Measurements from ENCODE around the gene ANXA2R.
"Not testable (repeated sequence)": the region's sequence is repeated elsewhere in the genome, so short reads cannot be mapped to it uniquely, and the experiment has no call there.

The ANXA2R gene

DNA sequence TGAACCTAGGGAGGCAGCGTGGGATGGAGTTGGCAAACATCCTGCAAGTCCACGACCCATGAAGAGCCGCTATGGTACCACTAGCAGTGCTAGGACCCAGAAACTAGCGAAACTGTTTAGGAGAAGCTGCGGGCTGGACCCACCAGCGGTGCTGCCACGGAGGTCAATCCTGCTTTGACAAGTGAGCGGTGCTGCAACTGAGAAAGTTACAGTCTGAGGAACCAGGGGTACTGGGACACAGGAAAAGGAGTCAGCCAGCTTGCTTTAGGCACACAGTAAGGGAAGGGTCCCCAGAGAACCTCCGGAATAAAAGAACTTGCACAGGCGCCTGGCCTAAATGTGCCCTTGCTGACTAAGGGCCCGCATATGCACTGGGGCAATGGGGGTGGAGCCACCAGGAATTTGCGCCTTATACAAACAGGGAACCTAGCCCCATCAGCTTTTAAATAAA, 23.6 kb upstream of the ANXA2R start:
- H3K4me3 ChIP-seq (ENCODE audit: low read depth, low read length), result no peak overlapping the region
- TF ChIP-seq, protein P1, sequence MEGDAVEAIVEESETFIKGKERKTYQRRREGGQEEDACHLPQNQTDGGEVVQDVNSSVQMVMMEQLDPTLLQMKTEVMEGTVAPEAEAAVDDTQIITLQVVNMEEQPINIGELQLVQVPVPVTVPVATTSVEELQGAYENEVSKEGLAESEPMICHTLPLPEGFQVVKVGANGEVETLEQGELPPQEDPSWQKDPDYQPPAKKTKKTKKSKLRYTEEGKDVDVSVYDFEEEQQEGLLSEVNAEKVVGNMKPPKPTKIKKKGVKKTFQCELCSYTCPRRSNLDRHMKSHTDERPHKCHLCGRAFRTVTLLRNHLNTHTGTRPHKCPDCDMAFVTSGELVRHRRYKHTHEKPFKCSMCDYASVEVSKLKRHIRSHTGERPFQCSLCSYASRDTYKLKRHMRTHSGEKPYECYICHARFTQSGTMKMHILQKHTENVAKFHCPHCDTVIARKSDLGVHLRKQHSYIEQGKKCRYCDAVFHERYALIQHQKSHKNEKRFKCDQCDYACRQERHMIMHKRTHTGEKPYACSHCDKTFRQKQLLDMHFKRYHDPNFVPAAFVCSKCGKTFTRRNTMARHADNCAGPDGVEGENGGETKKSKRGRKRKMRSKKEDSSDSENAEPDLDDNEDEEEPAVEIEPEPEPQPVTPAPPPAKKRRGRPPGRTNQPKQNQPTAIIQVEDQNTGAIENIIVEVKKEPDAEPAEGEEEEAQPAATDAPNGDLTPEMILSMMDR (IDR thresholded peaks at IDR 0.05; ENCODE audit: low read depth, low read length), result no peak

DNA sequence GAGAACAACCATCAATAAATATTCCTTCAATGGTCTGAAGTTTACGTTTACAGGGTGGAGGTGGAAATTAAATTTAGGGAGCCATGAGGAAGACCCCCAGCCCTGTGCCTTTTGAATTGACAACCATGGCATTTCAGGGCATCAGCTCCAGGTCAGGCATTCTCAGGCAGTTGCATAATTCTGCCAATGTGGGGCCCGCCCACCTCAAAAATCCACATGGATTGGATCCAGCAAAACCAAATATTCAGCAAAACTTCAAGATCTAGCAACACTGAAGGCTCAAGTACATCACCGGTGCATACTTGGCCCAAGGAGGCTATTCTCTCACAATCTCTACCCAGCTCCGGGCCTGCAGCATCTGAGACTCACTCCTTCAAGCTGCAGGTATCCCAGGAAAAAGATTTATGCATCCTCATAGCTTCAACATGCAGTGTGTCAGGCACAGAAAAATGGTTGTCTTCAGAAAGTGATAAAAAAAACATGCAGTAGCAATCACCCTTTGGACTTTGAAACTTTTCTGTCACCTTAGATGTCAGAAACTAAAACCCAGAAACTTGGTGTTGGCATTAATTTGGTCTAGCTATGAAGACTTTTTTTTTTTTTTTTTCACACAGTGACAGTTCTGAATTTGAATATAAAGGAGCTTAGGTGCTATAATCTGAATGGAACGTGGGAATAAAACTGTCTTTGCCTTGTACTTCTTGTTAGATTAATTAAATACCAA, 21.4 kb upstream of the ANXA2R start:
- H3K4me3 ChIP-seq (ENCODE audit: low read depth, low read length), result no peak overlapping the region
- TF ChIP-seq, protein P1 (IDR thresholded peaks at IDR 0.05; ENCODE audit: low read depth, low read length), result no peak

DNA sequence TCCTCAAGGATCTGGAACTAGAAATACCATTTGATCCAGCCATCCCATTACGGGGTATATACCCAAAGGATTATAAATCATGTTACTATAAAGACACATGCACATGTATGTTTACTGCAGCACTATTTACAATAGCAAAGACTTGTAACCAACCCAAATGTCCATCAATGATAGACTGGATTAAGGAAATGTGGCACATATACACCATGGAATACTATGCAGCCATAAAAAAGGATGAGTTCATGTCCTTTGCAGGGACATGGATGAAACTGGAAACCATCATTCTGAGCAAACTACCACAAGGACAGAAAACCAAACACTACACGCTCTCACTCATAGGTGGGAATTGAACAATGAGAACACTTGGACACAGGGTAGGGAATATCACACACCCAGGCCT, 19.9 kb upstream of the ANXA2R start:
- not testable (repeated sequence) for H3K4me3 ChIP-seq (ENCODE audit: low read depth, low read length)

DNA sequence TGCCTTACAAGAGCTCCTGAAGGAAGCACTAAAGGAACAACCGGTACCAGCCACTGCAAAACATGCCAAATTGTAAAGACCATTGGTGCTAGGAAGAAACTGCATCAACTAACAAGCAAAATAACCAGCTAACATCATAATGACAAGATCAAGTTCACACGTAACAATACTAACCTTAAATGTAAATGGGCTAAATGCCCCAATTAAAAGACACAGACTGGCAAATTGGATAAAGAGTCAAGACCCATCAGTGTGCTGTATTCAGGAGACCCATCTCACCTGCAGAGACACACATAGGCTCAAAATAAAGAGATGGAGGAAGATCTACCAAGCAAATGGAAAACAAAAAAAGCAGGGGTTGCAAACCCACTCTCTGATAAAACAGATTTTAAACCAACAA, 15.0 kb upstream of the ANXA2R start:
- H3K4me3 ChIP-seq (ENCODE audit: low read depth, low read length), result not testable (repeated sequence)

- TF ChIP-seq, protein P1 (IDR thresholded peaks at IDR 0.05; ENCODE audit: low read depth, low read length), result no peak
- H3K4me3 ChIP-seq (ENCODE audit: low read depth, low read length), result no peak overlapping the region
Observed at GRCh38 chr5:43051684-43052083, 11.6 kb upstream of the ANXA2R start.

DNA sequence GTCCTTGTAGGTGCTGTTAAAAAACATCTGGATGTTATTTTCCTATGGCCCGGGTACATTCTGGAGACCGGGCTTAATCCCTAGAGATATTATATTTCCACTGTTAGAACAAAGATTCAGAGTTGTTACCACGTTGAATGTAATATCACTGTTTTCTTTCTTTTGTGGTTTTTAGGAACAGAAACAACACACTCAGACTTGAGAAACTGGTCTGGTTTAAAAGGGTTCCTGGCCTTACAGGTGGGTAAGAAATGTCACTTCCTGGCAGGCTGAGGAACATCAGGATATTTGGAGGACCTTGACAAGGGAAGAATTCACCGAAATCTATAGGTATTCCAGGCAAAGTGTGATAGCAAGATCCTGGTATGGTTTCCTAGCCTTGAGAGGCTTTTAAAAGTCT, 10.3 kb upstream of the ANXA2R start:
- TF ChIP-seq, protein P1 (IDR thresholded peaks at IDR 0.05; ENCODE audit: low read depth, low read length), result no peak
- H3K4me3 ChIP-seq (ENCODE audit: low read depth, low read length), result no peak overlapping the region

- no peak overlapping the region for H3K4me3 ChIP-seq (ENCODE audit: low read depth, low read length)
- TF ChIP-seq, protein P1 (IDR thresholded peaks at IDR 0.05; ENCODE audit: low read depth, low read length), result no peak
Observed at GRCh38 chr5:43049236-43049635, 9.1 kb upstream of the ANXA2R start.

- H3K4me3 ChIP-seq (ENCODE audit: low read depth, low read length), result no peak overlapping the region
- TF ChIP-seq, protein P1 (IDR thresholded peaks at IDR 0.05; ENCODE audit: low read depth, low read length), result no peak
Observed at GRCh38 chr5:43046474-43046873, 6.4 kb upstream of the ANXA2R start.

All from WI38 (cell line).